ENCODE measurements around the gene ICOS.

- peak; percentile 51 to 78 (median 66) for TF ChIP-seq CTCF (IDR thresholded peaks at IDR 0.05)
- no peak for TF ChIP-seq EP300 (IDR thresholded peaks at IDR 0.05)
- TF ChIP-seq POLR2A (IDR thresholded peaks at IDR 0.05) = no peak
- no peak for TF ChIP-seq POLR2AphosphoS5 (IDR thresholded peaks at IDR 0.05)
These were observed 27.1 kb upstream of the ICOS start for GRCh38 chr2:203909261-203909967.
